Activated CD4-positive, alpha-beta T cell treated with anti-CD3 and anti-CD28 coated beads, Interleukin-2, amount 50 U/mL, for 1 hour (primary cell): ENCODE results near the gene CCL20.
"Not testable (repeated sequence)": the region's sequence is repeated elsewhere in the genome, so short reads cannot be mapped to it uniquely, and the experiment has no call there.

Source experiments
- DNase-seq: peaks from one replicate; pipeline ENCODE4 v3.0.0-alpha.2; 2020

Gene CCL20

DNA sequence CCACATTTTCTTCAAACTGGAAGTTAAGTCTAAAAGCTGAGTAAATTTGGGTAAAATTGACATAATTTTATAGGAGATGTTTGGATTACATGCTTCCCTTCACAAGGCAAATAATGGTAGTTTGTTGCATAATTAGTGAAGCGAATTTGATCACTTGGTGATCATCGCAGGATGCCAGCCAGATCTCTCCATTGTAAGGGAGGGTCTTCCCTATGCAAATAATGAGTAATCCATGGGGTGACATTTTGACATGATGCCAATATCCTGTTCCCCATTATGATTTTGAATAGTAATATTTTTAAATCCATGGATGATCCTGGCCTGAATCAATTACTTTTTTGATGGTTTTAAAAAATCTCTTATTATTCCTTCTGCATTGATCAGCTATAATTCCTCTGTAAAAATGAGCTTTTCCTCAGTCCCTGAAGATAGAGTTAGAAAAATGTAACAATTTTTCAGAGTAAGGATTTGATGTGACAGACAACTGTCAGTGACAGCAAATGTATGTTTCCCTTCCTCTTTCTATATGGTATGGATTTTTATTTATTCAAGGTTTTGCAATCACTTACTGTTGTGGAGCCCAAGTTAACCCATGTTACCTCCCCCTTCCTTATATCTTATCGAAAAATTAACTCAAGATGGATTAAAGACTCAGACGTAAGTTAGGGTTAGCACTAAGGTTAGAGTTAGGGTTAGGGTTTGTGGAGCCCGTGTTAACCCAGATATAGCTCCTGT lies 21.4 kb downstream of the CCL20 start:
- DNase-seq, result no peak

DNA sequence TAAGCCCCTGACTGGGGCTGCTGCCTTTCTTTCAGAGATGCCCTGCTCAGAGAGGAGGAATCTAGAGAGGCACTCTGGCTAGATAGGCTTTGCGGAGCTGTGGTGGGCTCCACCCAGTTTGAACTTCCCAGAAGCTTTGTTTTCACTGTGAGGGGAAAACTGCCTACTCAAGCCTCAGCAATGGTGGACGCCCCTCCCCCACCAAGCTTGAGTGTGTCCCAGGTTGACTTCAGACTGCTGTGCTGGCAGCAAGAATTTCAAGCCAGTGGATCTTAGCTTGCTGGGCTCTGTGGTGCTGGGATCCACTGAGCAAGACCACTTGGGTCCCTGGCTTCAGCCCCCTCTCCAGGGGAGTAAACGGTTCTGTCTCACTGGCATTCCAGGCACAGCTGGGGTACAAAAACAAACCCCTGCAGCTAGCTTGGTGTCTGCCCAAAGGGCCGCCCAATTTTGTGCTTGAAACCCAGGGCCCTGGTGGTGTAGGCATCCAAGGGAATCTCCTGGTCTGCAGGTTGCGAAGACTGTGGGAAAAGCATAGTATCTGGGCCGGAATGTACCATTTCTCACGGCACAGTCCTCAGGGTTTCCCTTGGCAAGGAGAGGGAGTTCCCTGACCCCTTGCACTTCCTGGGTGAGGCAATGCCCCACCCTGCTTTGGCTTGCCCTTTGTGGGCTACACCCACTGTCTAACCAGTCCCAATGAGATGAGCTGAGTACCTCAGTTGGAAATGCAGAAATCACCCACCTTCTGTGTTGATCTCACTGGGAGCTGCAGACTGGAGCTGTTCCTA lies 25.9 kb downstream of the CCL20 start:
- not testable (repeated sequence) for DNase-seq

DNA sequence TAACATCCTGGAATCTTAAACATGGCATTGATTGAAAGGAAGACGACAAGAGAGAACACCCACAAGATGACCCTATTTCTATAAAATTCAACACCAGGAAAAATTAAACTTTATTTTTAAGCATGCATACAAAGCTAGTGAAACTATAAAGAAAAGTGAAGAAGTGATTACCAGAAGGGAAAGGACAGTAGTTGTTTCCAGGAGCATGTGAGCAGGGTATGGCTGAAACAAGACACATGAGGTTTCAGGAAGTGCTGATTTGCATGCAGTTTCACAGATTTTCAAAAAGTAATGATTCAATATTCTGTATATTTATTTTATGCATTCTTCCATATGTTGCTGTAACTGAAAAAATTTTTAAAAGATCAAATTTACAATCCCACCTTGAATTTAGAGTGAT lies 33.2 kb downstream of the CCL20 start:
- no peak for DNase-seq

- DNase-seq, result no peak
Observed at GRCh38 chr2:227848146-227848545, 34.5 kb downstream of the CCL20 start.

DNA sequence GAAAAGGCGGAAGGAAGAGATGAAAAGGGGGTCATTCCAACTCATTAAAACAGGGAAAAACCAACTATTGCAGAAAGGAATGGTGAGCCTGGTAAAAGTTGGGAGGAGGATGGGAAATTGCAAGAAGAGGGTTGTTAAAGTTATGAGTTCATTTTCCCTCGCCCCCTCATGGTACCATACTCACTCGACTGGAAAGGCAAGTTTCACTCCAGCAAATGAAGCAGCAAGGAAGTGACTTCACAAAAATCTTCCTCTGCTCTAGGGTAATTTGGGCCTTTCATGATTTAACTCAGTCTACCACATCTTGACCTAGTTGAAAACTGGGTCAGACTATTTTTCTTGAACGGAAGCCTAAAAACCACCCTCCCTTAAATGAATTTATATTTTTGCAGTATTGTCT lies 34.9 kb downstream of the CCL20 start:
- no peak for DNase-seq

DNA sequence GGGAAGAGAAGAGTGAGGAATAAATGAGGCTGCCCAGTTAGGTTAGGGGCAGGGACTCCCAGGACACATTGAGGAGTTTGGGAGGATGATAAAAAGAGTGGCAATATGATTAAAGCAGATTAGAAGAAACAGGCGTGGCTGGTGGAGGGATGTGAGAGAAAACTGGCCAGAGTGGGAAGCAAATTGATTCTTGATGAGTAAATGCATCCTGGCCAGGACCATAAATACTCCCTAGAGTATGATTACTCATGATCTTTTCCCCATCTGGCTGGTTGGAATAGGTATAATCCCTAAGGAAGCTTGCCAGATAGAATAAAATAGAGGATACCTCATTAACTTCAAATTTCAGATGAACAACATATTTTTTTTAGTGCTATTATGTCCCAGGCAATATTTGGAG lies 36.3 kb downstream of the CCL20 start:
- no peak for DNase-seq

DNA sequence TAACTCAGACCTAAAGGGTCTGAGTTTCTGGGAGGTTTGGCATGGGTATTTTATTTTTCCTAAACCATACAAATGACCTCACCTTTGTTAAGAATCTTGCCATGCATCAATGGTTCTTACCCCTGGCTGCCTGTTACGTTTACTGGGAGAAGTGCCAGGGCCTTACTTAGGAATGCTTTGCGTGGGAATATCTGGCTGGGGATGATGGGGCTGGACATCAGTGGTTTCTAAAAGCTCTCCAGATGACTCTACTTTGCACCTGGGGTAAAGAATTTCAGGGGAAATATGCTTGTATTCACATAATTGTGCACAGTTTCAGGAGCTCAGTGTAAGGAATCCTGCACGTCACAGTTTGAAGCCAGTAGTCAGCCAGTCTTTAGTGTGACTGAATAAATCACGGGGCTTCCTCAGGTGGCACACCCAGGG lies 39.6 kb downstream of the CCL20 start:
- DNase-seq, result no peak

GRCh38 chr2:227853765-227854271 lies 40.2 kb downstream of the CCL20 start:
- no peak for DNase-seq

DNA sequence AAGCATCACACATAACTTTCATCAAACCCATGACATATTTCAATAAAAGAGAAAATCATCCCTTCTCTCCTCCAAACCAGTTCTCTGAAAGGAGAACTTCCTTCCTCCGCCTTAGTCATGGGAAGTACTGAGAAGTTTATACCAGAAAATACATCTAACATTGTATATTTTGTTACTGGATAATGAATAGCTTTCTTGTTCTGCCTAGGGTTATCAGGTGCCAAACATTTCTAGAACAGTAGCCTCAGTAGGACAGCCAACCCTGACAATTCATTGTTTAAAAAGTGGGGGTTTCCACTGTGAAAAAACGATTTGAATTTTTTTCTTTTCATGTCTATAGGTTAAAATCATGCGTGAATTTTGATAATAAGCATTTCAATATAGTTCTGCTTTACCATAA lies 41.8 kb downstream of the CCL20 start:
- no peak for DNase-seq

- no peak for DNase-seq
Observed at GRCh38 chr2:227856697-227857096, 43.1 kb downstream of the CCL20 start.

GRCh38 chr2:227860221-227860641 lies 46.6 kb downstream of the CCL20 start:
- DNase-seq, result no peak

GRCh38 chr2:227861011-227861410 lies 47.4 kb downstream of the CCL20 start:
- no peak for DNase-seq

GRCh38 chr2:227862227-227862740 lies 48.6 kb downstream of the CCL20 start:
- DNase-seq, result no peak

DNA sequence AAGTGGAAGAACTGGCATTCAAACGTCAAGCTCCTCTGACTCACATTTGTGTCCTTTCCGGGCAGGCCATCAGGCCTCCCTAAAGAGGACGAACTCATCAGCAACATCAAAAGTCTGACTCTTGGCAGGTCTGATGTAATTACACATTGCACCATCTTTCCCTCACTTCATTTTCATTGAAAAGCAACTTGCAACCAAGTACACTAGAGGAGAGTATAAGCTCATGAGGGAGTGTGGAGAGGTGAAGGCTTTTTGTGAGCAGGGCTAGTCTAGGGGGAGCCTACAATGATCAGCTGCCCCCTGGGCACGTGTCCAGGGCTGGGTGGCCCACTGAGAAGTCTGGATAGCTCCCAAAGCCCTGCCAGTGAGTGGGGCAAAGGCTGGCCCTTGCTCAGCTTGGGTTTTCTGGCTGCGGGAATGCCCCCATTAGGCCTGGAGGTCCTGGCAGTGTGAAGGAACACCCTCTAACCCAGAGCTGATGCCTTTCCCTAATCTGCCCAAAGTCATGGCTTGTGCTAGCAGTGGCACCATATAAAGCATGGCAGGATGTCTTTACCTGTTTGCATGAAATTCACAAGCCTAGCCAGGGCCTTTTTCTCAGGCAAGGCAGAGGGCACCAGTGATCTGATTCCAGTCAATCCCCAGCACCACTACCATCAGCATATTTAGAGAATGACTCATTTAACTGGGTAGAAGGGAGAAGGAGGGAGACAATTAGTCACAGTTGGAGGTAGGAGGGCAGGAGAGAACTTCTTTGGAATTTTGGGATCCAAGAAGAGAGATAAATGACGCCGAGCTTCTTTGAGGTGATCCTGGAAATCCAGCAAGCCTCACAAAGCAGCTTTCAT lies 49.3 kb downstream of the CCL20 start:
- no peak for DNase-seq

DNA sequence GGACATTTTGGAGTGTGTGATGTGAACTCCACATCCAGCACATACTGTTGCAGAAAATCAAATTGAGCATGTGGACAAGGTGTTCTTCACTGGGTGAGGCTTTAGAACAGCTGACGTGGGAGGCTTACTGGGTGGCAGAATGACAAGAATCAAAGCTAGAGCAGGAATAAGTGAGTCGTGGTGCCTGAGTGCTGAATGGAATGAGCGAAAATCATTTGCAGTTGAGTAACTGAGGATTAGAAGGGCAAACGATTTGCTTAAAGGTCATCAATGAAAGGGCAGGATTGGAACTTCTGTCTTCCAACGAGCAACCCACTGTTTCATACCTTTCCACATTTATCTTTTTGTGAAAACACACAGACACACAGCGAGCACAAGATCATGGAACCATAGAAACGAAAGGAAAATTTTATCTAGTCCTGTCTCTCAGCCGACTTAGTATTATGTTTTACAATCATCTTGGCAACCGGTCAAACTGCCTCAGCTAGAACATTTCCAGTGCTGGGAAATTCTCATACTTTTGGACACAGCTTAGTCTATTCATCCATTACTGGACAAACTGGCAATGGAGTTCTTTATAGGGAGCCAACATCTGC lies 50.6 kb downstream of the CCL20 start:
- no peak for DNase-seq

DNA sequence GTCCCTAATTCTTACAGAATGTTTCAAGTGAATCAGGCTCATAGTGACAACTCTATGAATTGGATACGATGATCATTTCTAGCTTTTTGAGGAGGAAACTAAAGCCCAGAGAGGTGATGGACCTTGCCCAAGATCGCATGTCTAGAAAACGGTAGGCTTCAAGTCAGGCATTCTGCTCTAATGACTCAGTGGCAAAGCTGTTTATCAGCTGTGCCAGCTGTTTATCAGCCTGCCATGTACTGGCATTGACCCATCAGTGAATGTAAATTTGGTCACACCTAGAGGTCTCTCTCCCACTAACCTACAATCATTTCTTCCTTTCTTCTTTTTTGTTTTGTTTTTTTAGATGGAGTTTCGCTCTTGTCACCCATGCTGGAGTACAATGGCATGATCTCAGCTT lies 51.6 kb downstream of the CCL20 start:
- DNase-seq, result no peak
